SK-N-SH treated with all-trans-retinoic acid at 6 μM for 48 hours (cell line): ENCODE measurements around the gene NTN3.

Source experiments
- ATAC-seq: fragments of 200-7000 bp; cut with Tn5 transposase; 3 replicates; pipeline ENCODE4 v1.9.1; 2020; ENCODE audit warnings: mild to moderate bottlenecking, moderate library complexity
- BACH2 ChIP-seq: fragments of 250-450 bp; sonication (Bioruptor Pico); IDR thresholded peaks from 2 replicates; pipeline ENCODE4 v1.9.0; 2021; ENCODE audit warnings: mild to moderate bottlenecking, borderline replicate concordance
- CREB5 ChIP-seq: fragments of 250-450 bp; sonication (Bioruptor Pico); IDR thresholded peaks from 2 replicates; pipeline ENCODE4 v1.5.1; 2020; ENCODE audit warnings: low read depth, mild to moderate bottlenecking, moderate library complexity
- CSDC2 ChIP-seq: fragments of 250-450 bp; sonication (Bioruptor Pico); IDR thresholded peaks from 2 replicates; pipeline ENCODE4 v1.5.0; 2020; ENCODE audit warnings: mild to moderate bottlenecking, moderate library complexity
- ESRRG ChIP-seq: fragments of 250-450 bp; sonication (Bioruptor Pico); IDR thresholded peaks from 2 replicates; pipeline ENCODE4 v1.6.1; 2021; ENCODE audit warnings: mild to moderate bottlenecking
- GLIS3 ChIP-seq: fragments of 250-450 bp; sonication (Bioruptor Pico); IDR thresholded peaks from 2 replicates; pipeline ENCODE4 v1.5.0; 2020; ENCODE audit warnings: mild to moderate bottlenecking, moderate library complexity
- OSR1 ChIP-seq: fragments of 250-450 bp; sonication (Bioruptor Pico); IDR thresholded peaks from 2 replicates; pipeline ENCODE4 v1.8.0; 2022; ENCODE audit warnings: moderate library complexity, mild to moderate bottlenecking, inconsistent platforms
- PPARA ChIP-seq: fragments of 250-450 bp; sonication (Bioruptor Pico); IDR thresholded peaks from 2 replicates; pipeline ENCODE4 v1.5.0; 2020; ENCODE audit warnings: mild to moderate bottlenecking, borderline replicate concordance
- RARB ChIP-seq: fragments of 250-450 bp; sonication (Bioruptor Pico); IDR thresholded peaks from 2 replicates; pipeline ENCODE4 v1.8.0; 2021; ENCODE audit warnings: mild to moderate bottlenecking, moderate library complexity
- SNAI2 ChIP-seq: fragments of 250-450 bp; sonication (Bioruptor Pico); IDR thresholded peaks from 2 replicates; pipeline ENCODE4 v1.5.0; 2020; ENCODE audit warnings: mild to moderate bottlenecking, moderate library complexity
- TCF4 ChIP-seq: fragments of 250-450 bp; sonication (Bioruptor Pico); IDR thresholded peaks from 2 replicates; pipeline ENCODE4 v1.8.0; 2021; ENCODE audit warnings: mild to moderate bottlenecking, moderate library complexity, borderline replicate concordance
- TOX ChIP-seq: fragments of 250-450 bp; sonication (Bioruptor Pico); IDR thresholded peaks from 2 replicates; pipeline ENCODE4 v1.8.0; 2021; ENCODE audit warnings: mild to moderate bottlenecking, moderate library complexity, borderline replicate concordance
- ZC3H10 ChIP-seq: fragments of 250-450 bp; sonication (Bioruptor Pico); IDR thresholded peaks from 2 replicates; pipeline ENCODE4 v1.5.1; 2021; ENCODE audit warnings: mild to moderate bottlenecking, moderate library complexity
- ZFP30 ChIP-seq: fragments of 450-650 bp; formaldehyde crosslinking; IDR thresholded peaks from 2 replicates; pipeline ENCODE4 v1.5.0; 2022; ENCODE audit warnings: mild to moderate bottlenecking, moderate library complexity
- ZNF565 ChIP-seq: fragments of 450-650 bp; formaldehyde crosslinking; conservative IDR thresholded peaks from 2 replicates; pipeline ENCODE4 v1.5.0; 2020; ENCODE audit warnings: low read depth, mild to moderate bottlenecking, moderate library complexity
- ZNF70 ChIP-seq: fragments of 450-650 bp; formaldehyde crosslinking; IDR thresholded peaks from 2 replicates; pipeline ENCODE4 v1.5.0; 2020; ENCODE audit warnings: mild to moderate bottlenecking, moderate library complexity
- ZNF8 ChIP-seq: fragments of 450-650 bp; formaldehyde crosslinking; IDR thresholded peaks from 2 replicates; pipeline ENCODE4 v1.5.0; 2020; ENCODE audit warnings: mild to moderate bottlenecking, moderate library complexity
- TF ChIP-seq, protein P1 (sequence below): fragments of 250-450 bp; sonication (Bioruptor Pico); IDR thresholded peaks from 2 replicates; pipeline ENCODE4 v1.8.0; 2020; ENCODE audit warnings: mild to moderate bottlenecking, moderate library complexity, borderline replicate concordance
- TF ChIP-seq, protein P2 (sequence below): fragments of 250-450 bp; sonication (Bioruptor Pico); IDR thresholded peaks from 2 replicates; pipeline ENCODE4 v1.5.0; 2020; ENCODE audit warnings: mild to moderate bottlenecking, moderate library complexity
- TF ChIP-seq, protein P3 (sequence below): fragments of 250-450 bp; sonication (Bioruptor Pico); IDR thresholded peaks from 2 replicates; pipeline ENCODE4 v1.5.1; 2021; ENCODE audit warnings: mild to moderate bottlenecking, moderate library complexity

Gene NTN3

GRCh38 chr16:2499890-2500429 is 28.9 kb downstream of the NTN3 start:
- TF ChIP-seq ZC3H10 (CRISPR knock-in tag) = no peak
- TF ChIP-seq, all 23 proteins: peak for 0
- ATAC-seq = no peak

DNA sequence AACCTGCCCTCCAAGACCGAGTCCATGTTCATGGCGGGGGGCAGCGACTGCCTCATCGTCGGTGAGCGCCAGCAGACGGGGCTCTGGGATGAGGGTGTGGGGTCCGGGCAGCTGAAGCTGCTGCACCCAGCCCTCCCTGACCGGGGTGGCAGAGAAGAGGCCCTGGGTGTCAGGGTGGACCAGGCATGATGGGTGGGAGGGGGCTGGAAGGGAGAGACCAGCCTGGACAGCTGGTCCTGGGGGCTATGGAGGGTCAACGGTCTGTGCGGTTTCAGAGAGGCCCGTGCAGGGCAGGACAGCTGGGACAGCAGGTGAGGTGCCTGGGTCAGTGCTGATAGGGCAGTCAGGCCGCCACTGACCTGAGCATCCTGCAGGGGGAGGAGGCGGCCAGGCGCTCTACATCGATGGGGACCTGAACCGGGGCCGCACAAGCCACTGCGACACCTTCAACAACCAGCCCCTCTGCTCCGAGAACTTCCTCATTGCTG is 29.4 kb downstream of the NTN3 start:
- no peak for TF ChIP-seq ZFP30
- TF ChIP-seq, protein P1, sequence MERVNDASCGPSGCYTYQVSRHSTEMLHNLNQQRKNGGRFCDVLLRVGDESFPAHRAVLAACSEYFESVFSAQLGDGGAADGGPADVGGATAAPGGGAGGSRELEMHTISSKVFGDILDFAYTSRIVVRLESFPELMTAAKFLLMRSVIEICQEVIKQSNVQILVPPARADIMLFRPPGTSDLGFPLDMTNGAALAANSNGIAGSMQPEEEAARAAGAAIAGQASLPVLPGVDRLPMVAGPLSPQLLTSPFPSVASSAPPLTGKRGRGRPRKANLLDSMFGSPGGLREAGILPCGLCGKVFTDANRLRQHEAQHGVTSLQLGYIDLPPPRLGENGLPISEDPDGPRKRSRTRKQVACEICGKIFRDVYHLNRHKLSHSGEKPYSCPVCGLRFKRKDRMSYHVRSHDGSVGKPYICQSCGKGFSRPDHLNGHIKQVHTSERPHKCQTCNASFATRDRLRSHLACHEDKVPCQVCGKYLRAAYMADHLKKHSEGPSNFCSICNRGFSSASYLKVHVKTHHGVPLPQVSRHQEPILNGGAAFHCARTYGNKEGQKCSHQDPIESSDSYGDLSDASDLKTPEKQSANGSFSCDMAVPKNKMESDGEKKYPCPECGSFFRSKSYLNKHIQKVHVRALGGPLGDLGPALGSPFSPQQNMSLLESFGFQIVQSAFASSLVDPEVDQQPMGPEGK (CRISPR knock-in tag) = no peak
- no peak for TF ChIP-seq RARB (CRISPR knock-in tag)
- no peak for TF ChIP-seq BACH2
- no peak for TF ChIP-seq TCF4 (CRISPR knock-in tag)
- TF ChIP-seq SNAI2 (CRISPR knock-in tag) = no peak
- TF ChIP-seq CREB5 (CRISPR knock-in tag) = no peak
- TF ChIP-seq ZNF70 (CRISPR knock-in tag) = no peak
- no peak for TF ChIP-seq TOX
- ATAC-seq = peak; percentile 17

DNA sequence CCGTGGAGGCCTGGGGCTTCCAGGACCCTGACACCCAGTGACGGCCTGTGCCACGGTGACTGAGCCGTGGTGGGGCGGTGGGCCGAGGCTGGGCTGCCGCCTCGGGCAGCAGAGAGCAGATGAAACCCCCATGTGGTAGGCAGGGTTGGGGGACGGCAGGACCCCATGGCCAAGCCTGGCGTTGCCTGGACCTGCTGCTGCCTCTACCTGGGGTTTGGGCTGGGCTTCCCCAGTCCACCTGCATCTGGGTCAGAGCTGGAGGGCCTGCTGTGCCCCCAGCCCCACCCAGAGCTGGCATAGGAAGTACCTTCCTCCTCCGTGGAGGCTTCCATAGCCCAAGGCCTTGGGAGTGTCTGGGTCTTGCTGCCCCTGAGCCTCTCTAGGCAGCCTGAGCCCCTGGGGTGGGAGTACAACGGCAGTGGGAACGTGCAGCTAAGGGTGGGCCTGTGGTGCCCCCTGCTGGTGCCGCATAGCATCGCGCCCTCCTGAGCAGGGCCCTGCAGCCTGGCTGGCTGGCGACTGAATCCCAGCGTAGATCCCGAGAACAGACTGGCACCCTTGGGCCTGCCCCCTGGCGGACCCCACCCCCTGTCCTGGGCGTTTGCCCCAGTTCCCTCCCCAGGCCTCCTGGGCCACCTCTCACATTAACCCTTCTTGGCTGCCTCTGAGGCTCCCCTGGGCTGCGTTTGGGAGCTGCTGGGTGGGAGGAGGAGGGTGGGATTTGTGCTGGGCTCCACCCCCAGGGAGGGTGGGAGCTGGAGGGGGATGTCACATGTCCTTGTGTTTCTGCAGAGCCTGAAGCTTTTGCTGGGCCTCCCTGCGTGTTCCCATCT is 30.0 kb downstream of the NTN3 start:
- ATAC-seq = peak; percentile 97

DNA sequence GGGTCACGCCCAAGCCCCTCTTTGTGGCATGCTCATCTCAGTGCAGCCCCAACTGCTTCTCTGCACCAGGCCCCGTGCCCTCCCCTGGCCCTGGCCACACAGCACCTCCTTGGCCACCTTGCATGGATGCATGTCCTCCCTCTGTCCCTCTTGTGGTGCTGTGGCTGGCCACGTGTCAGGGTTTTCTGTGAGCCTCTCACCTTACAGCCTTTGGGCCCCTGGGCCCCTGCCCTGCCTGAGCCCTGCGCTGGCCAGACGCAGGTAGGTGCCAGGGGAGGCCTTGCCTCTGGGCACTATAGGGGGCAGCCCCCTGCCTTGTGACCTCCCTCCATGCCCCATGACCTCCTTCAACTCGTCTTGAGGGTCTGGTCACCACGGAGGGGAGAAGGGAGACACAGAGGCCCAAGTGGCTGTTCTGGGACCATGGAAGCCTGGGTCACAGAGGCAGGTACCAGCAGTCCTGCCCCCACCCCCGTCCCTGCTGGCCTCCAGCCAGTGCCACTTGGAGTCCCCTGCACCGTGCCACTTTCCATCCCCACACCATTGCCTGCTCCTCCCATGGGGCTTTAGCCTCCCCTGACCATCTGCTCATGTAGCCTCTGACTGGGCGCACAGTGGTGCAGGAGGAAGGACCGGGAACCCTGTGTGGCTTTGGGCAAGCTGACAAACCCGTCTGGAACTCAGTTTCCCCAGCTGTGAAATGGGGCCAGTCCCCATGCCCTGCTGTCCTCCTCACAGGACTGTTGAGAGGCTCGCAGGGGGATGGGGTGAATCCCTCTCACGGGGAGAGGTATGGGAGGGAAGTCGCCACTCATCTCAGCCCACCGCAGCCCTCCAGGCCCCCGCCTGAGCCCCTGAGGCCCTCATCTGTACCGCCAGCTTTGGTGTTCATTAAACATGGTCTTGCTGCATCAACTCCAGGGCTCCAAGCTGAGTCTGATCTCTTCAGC is 31.1 kb downstream of the NTN3 start:
- no peak for TF ChIP-seq CREB5 (CRISPR knock-in tag)
- TF ChIP-seq, protein P2, sequence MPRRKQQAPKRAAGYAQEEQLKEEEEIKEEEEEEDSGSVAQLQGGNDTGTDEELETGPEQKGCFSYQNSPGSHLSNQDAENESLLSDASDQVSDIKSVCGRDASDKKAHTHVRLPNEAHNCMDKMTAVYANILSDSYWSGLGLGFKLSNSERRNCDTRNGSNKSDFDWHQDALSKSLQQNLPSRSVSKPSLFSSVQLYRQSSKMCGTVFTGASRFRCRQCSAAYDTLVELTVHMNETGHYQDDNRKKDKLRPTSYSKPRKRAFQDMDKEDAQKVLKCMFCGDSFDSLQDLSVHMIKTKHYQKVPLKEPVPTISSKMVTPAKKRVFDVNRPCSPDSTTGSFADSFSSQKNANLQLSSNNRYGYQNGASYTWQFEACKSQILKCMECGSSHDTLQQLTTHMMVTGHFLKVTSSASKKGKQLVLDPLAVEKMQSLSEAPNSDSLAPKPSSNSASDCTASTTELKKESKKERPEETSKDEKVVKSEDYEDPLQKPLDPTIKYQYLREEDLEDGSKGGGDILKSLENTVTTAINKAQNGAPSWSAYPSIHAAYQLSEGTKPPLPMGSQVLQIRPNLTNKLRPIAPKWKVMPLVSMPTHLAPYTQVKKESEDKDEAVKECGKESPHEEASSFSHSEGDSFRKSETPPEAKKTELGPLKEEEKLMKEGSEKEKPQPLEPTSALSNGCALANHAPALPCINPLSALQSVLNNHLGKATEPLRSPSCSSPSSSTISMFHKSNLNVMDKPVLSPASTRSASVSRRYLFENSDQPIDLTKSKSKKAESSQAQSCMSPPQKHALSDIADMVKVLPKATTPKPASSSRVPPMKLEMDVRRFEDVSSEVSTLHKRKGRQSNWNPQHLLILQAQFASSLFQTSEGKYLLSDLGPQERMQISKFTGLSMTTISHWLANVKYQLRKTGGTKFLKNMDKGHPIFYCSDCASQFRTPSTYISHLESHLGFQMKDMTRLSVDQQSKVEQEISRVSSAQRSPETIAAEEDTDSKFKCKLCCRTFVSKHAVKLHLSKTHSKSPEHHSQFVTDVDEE = no peak
- TF ChIP-seq ZNF565 = no peak
- TF ChIP-seq PPARA (CRISPR knock-in tag) = no peak
- no peak for TF ChIP-seq SNAI2 (CRISPR knock-in tag)
- TF ChIP-seq, all 23 proteins: peak for 0
- no peak for ATAC-seq

More for the DNA sequence above, 30.0 kb downstream of the NTN3 start:
- TF ChIP-seq ZNF8 (CRISPR knock-in tag) = no peak
- no peak for TF ChIP-seq GLIS3 (CRISPR knock-in tag)
- TF ChIP-seq ZC3H10 (CRISPR knock-in tag) = no peak
- no peak for TF ChIP-seq TOX
- TF ChIP-seq PPARA (CRISPR knock-in tag) = no peak
- no peak for TF ChIP-seq SNAI2 (CRISPR knock-in tag)

DNA sequence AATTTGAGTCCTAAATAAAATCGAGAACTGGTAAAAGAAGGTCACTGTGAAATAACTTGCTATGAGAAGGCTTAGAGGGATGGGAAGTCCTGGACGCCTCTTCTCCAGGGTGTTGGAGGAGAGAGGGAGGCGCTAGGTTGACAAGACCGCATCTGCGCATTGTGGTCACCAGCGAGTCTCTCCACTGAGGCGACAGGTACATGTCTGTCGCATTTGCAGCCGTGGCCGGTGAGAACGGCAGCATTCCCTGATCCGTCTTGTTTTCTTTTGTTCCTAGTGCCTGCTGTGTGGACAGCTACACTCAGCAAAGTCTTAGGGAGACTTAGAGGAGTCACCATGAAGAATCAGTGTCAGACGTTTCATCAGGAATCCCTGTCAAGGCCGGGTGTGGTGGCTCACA is 34.6 kb downstream of the NTN3 start:
- no peak for ATAC-seq
- TF ChIP-seq, protein P2 = no peak
- TF ChIP-seq OSR1 (CRISPR knock-in tag) (no peak), ESRRG (CRISPR knock-in tag) (no peak), PPARA (CRISPR knock-in tag) (no peak), CSDC2 (CRISPR knock-in tag) (no peak), TOX (no peak), ZC3H10 (CRISPR knock-in tag) (no peak)
- TF ChIP-seq, protein P3, sequence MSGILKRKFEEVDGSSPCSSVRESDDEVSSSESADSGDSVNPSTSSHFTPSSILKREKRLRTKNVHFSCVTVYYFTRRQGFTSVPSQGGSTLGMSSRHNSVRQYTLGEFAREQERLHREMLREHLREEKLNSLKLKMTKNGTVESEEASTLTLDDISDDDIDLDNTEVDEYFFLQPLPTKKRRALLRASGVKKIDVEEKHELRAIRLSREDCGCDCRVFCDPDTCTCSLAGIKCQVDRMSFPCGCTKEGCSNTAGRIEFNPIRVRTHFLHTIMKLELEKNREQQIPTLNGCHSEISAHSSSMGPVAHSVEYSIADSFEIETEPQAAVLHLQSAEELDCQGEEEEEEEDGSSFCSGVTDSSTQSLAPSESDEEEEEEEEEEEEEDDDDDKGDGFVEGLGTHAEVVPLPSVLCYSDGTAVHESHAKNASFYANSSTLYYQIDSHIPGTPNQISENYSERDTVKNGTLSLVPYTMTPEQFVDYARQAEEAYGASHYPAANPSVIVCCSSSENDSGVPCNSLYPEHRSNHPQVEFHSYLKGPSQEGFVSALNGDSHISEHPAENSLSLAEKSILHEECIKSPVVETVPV (CRISPR knock-in tag) = no peak
